ENCODE measurements around the gene NTM. TPM values are rescaled to one million over a fixed set of nuclear protein-coding genes. Genes with fewer than 3 reads are reported as not detected.

NTM gene
- total RNA-seq, 1 experiment from 2014 or later = 9.9 TPM

GRCh38 chr11:132253469-132254264 is 883.3 kb downstream of the NTM start:
- Histone ChIP-seq H2BK20ac (ENCODE audit: low read depth, low read length, poor library complexity, severe bottlenecking) (no peak overlapping the region), H4K8ac (replicated peaks; ENCODE audit: insufficient read length, low read depth, low read length) (no peak overlapping the region), H3K4ac (ENCODE audit: low read depth, low read length) (no peak overlapping the region), H3K27ac (ENCODE audit: insufficient read length, low read depth, low read length) (no peak overlapping the region), H3K79me1 (ENCODE audit: insufficient read depth, low read depth, low read length, poor library complexity, severe bottlenecking) (no peaks in the 10 kb centered on the region), H2AK5ac (ENCODE audit: insufficient read length, low read length) (no peak overlapping the region), H2BK120ac (ENCODE audit: low read depth, low read length, poor library complexity, severe bottlenecking) (no peak overlapping the region), H3T11ph (ENCODE audit: low read length) (no peak overlapping the region), H4K5ac (ENCODE audit: insufficient read length, low read depth, low read length) (no peak overlapping the region), H4K91ac (ENCODE audit: insufficient read length, low read depth, low read length) (no peak overlapping the region), H3K14ac (ENCODE audit: insufficient read depth, low read length) (no peak overlapping the region), H3K18ac (ENCODE audit: insufficient read length, low read depth, low read length) (no peak overlapping the region), H2BK5ac (ENCODE audit: insufficient read length, low read length) (no peak overlapping the region), H3K4me2 (ENCODE audit: insufficient read depth, insufficient read length, low read length) (no peak overlapping the region), H2BK15ac (ENCODE audit: low read depth, low read length) (no peak overlapping the region), H3K9me3 (ENCODE audit: control insufficient read depth, low read depth, low read length) (no peaks in the 10 kb centered on the region), H4K20me1 (ENCODE audit: control insufficient read depth, insufficient read depth, insufficient read length) (peaks cover 2% of the 10 kb centered on the region), H3K23me2 (ENCODE audit: insufficient read length, low read depth, low read length, poor library complexity, severe bottlenecking) (no peaks in the 10 kb centered on the region), H3K4me1 (ENCODE audit: insufficient read depth, low read length) (no peaks in the 10 kb centered on the region), H3K9ac (ENCODE audit: extremely low read depth, insufficient read length, low read length) (no peak overlapping the region), H2BK12ac (ENCODE audit: insufficient read length, low read depth, low read length) (no peak overlapping the region), H3K79me2 (ENCODE audit: insufficient read depth, low read length) (no peaks in the 10 kb centered on the region), H3K27me3 (ENCODE audit: insufficient read depth, low read length) (no peaks in the 10 kb centered on the region), H2AFZ (ENCODE audit: low read length) (no peak overlapping the region), H3K56ac (ENCODE audit: insufficient read length, low read depth, low read length) (no peak overlapping the region), H3K23ac (ENCODE audit: insufficient read length, low read depth, low read length) (no peak overlapping the region)
- H3K9me3 Mint-ChIP-seq = peaks cover 3 to 4% of the 10 kb centered on the region in 2 experiments; a peak in 4 of 5 replicates
- DNase-seq = no peak
- H3K27ac Mint-ChIP-seq = no peak overlapping the region
- no peak overlapping the region for H3K4me3 Mint-ChIP-seq
- peaks cover 2 to 9% (median 2%) of the 10 kb centered on the region in 3 experiments; a peak in 3 of 7 replicates for H3K36me3 Mint-ChIP-seq (ENCODE audit: insufficient read depth in 1 of 3, low read depth in 3 of 3)
- WGBS (ENCODE audit: extremely low coverage, insufficient read length, low lambda C conversion rate) = no CpG with 5 or more reads among the region's 9 CpGs
- peaks cover under 1 to 2% of the 10 kb centered on the region in 2 experiments; a peak in 2 of 4 replicates for H3K4me1 Mint-ChIP-seq
- no peaks in the 10 kb centered on the region; the same call in 1 of the 2 replicates for H3K27me3 Mint-ChIP-seq (ENCODE audit: low read depth)
- no peak for TF ChIP-seq CTCF (conservative IDR thresholded peaks at IDR 0.05)
